EL (cell line): ENCODE results near the gene CISD2.
"Not testable (repeated sequence)": the region's sequence is repeated elsewhere in the genome, so short reads cannot be mapped to it uniquely, and the experiment has no call there.

ENCODE experiments used
- DNase-seq: peaks from one replicate; pipeline ENCODE4 v3.0.0-alpha.2; 2016

The CISD2 gene

GRCh38 chr4:102938063-102938462, 69.3 kb downstream of the CISD2 start:
- not testable (repeated sequence) for DNase-seq
